Measurements from ENCODE around the gene CEACAM5. TPM values are rescaled to one million over a fixed set of nuclear protein-coding genes. Genes with fewer than 3 reads are reported as not detected.

The CEACAM5 gene
- total RNA-seq (2014; rRNA removed; shearing (Covaris generic)): not detected in 2 replicates
- not detected in 2 replicates for total RNA-seq (2022)
- not detected for Bru-seq, nascent RNA
- BruChase-seq, experiment 1, labeled RNA remaining after a 6-hour chase: not detected
- BruChase-seq, experiment 2, labeled RNA remaining after a 2-hour chase: not detected
- long read RNA-seq: 0 reads

GRCh38 chr19:41708481-41708880 is at the start of gene CEACAM5:
CEACAM5 (plus strand) TSS chr19:41708626; CDS start chr19:41708732, 106 bp downstream.
- POLR2A ChIA-PET: no interaction called here
- no TSS peak for BruUV-seq (replicated peaks)
- Histone ChIP-seq H3K9me3 (ENCODE audit: low read length) (no peaks in the 10 kb centered on the region), H3K4me3 (ENCODE audit: low read depth, low read length, poor library complexity, severe bottlenecking) (no peak within 1 kb of the TSS), H3K4me1 (ENCODE audit: insufficient read depth, low read length, poor library complexity, severe bottlenecking) (no peaks in the 10 kb centered on the region), H4K20me1 (ENCODE audit: insufficient read depth, low read length) (no peaks in the 10 kb centered on the region; the same call in 1 of the 2 replicates), H3K79me2 (ENCODE audit: insufficient read depth, low read depth, low read length) (no peaks in the 10 kb centered on the region), H3K9me2 (ENCODE audit: insufficient read depth, low read length) (no peaks in the 10 kb centered on the region), H3K36me3 (ENCODE audit: insufficient read depth, low read length) (no peaks in the 10 kb centered on the region), H3K27ac (ENCODE audit: low read depth, low read length, poor library complexity, severe bottlenecking) (no peak within 1 kb of the TSS), H3K4me2 (ENCODE audit: low read length) (no peak within 1 kb of the TSS), H2AFZ (ENCODE audit: low read length) (no peak within 1 kb of the TSS)
- TF ChIP-seq EZH2phosphoT487 (IDR thresholded peaks at IDR 0.05; ENCODE audit: borderline replicate concordance, low read depth, low read length) (no peak), CTCF (conservative IDR thresholded peaks at IDR 0.05; ENCODE audit: low read length) (no peak)
- intact Hi-C loops (cut with micrococcal nuclease; ENCODE audit: unreplicated experiment): no loop called here
- CTCF ChIA-PET (ENCODE audit: unreplicated experiment): no interaction called here
- no peak for DNase-seq (ENCODE audit: low spot score)

- Histone ChIP-seq H4K20me1 (ENCODE audit: insufficient read depth, low read length) (no peaks in the 10 kb centered on the region), H2AFZ (ENCODE audit: low read length) (no peak overlapping the region), H3K9me3 (ENCODE audit: low read length) (peaks cover 8% of the 10 kb centered on the region), H3K79me2 (ENCODE audit: insufficient read depth, low read depth, low read length) (no peaks in the 10 kb centered on the region), H3K27ac (ENCODE audit: low read depth, low read length, poor library complexity, severe bottlenecking) (no peak overlapping the region), H3K4me2 (ENCODE audit: low read length) (no peak overlapping the region), H3K36me3 (ENCODE audit: insufficient read depth, low read length) (no peaks in the 10 kb centered on the region), H3K4me3 (ENCODE audit: low read depth, low read length, poor library complexity, severe bottlenecking) (no peak overlapping the region), H3K4me1 (ENCODE audit: insufficient read depth, low read length, poor library complexity, severe bottlenecking) (no peaks in the 10 kb centered on the region), H3K9me2 (ENCODE audit: insufficient read depth, low read length) (no peaks in the 10 kb centered on the region)
- ChIA-PET CTCF (ENCODE audit: unreplicated experiment) (no interaction called here), POLR2A (no interaction called here)
- intact Hi-C loops (cut with micrococcal nuclease; ENCODE audit: unreplicated experiment): no loop called here
- no TSS peak for BruUV-seq (replicated peaks)
- no peak for TF ChIP-seq EZH2phosphoT487 (IDR thresholded peaks at IDR 0.05; ENCODE audit: borderline replicate concordance, low read depth, low read length)
- DNase-seq (ENCODE audit: low spot score): no peak
Observed at GRCh38 chr19:41666075-41666474, 42.4 kb upstream of the CEACAM5 start.

- ChIA-PET POLR2A (no interaction called here), CTCF (ENCODE audit: unreplicated experiment) (no interaction called here)
- H3K9me2 ChIP-seq (ENCODE audit: insufficient read depth, low read length): no peaks in the 10 kb centered on the region
- peaks cover 6% of the 10 kb centered on the region for H3K4me1 ChIP-seq (ENCODE audit: insufficient read depth, low read length, poor library complexity, severe bottlenecking)
- H3K36me3 ChIP-seq (ENCODE audit: insufficient read depth, low read length): no peaks in the 10 kb centered on the region
- no peak overlapping the region for H3K4me2 ChIP-seq (ENCODE audit: low read length)
- no peak for TF ChIP-seq CTCF (conservative IDR thresholded peaks at IDR 0.05; ENCODE audit: low read length)
- no peak overlapping the region for H3K4me3 ChIP-seq (ENCODE audit: low read depth, low read length, poor library complexity, severe bottlenecking)
- DNase-seq (ENCODE audit: low spot score): no peak
- peaks cover 8% of the 10 kb centered on the region for H3K9me3 ChIP-seq (ENCODE audit: low read length)
- no peaks in the 10 kb centered on the region for H4K20me1 ChIP-seq (ENCODE audit: insufficient read depth, low read length)
- no peaks in the 10 kb centered on the region for H3K79me2 ChIP-seq (ENCODE audit: insufficient read depth, low read depth, low read length)
- no peak overlapping the region for H2AFZ ChIP-seq (ENCODE audit: low read length)
- intact Hi-C loops (cut with micrococcal nuclease; ENCODE audit: unreplicated experiment): no loop called here
- BruUV-seq (replicated peaks): no TSS peak
- no peak overlapping the region for H3K27ac ChIP-seq (ENCODE audit: low read depth, low read length, poor library complexity, severe bottlenecking)
Observed at GRCh38 chr19:41668315-41668714, 40.1 kb upstream of the CEACAM5 start.

All from OCI-LY7 (cell line).